HCT116 (cell line): ENCODE data around the gene FILIP1.

Experiments
- ATF3 ChIP-seq: IDR thresholded peaks from 2 replicates; pipeline ENCODE4 v1.6.1; 2012
- CTCF ChIP-seq, 3 experiments: fragments of 200-600 bp in 1 of 3; sonication (generic) in 1 of 3; IDR thresholded peaks in 2 of 3; conservative IDR thresholded peaks in 1 of 3; 2 replicates each; pipeline ENCODE4 v1.5.1; 2012 to 2017; ENCODE audit warnings: low read depth in 2 of 3, low read length in 2 of 3, antibody characterized with exemption in 1 of 3, borderline replicate concordance in 1 of 3, control low read depth in 1 of 3, mild to moderate bottlenecking in 1 of 3, mixed read lengths in 1 of 3, mixed run types in 1 of 3, moderate library complexity in 1 of 3; ENCODE audit not compliant: insufficient read depth in 1 of 3
- ELF1 ChIP-seq: IDR thresholded peaks from 2 replicates; pipeline ENCODE4 v1.6.1; 2012; ENCODE audit warnings: low read depth, borderline replicate concordance
- EZH2 ChIP-seq: fragments of 200-600 bp; sonication (generic); IDR thresholded peaks from 2 replicates; pipeline ENCODE4 v1.6.1; 2017; ENCODE audit warnings: antibody characterized with exemption, mixed run types
- EZH2phosphoT487 ChIP-seq: fragments of 200-600 bp; IDR thresholded peaks from 2 replicates; pipeline ENCODE4 v1.6.1; 2018; ENCODE audit warnings: antibody characterized with exemption, borderline replicate concordance
- FOSL1 ChIP-seq: IDR thresholded peaks from 2 replicates; pipeline ENCODE4 v1.6.1; 2012; ENCODE audit warnings: low read depth
- JUND ChIP-seq: IDR thresholded peaks from 2 replicates; pipeline ENCODE4 v1.6.1; 2012
- MAX ChIP-seq: IDR thresholded peaks from 2 replicates; pipeline ENCODE4 v1.6.1; 2012
- POLR2A ChIP-seq: IDR thresholded peaks from 2 replicates; pipeline ENCODE4 v1.7.0; 2011; ENCODE audit warnings: borderline replicate concordance; ENCODE audit not compliant: insufficient read depth, insufficient read length; ENCODE audit errors: extremely low read depth
- RAD21 ChIP-seq: IDR thresholded peaks from 2 replicates; pipeline ENCODE4 v1.6.1; 2012; ENCODE audit warnings: low read depth, mild to moderate bottlenecking
- REST ChIP-seq: IDR thresholded peaks from 2 replicates; pipeline ENCODE4 v1.6.1; 2012; ENCODE audit warnings: low read depth
- ZFX ChIP-seq: fragments of 450-650 bp; IDR thresholded peaks from 2 replicates; pipeline ENCODE4 v1.6.1; 2017
- ZNF274 ChIP-seq: fragments of 200-500 bp; sonication (Bioruptor generic); IDR thresholded peaks from 2 replicates; pipeline ENCODE4 v1.6.1; 2014; ENCODE audit warnings: mild to moderate bottlenecking, low read depth, low read length, inconsistent platforms

- TF ChIP-seq POLR2A (no peak), EZH2 (no peak), MAX (no peak), CTCF (IDR thresholded peaks at IDR 0.05 in 2 of 3, conservative IDR thresholded peaks at IDR 0.05 in 1 of 3; ENCODE audit: borderline replicate concordance in 1 of 3, insufficient read depth in 1 of 3, low read depth in 2 of 3, low read length in 2 of 3) (no peak), JUND (no peak), EZH2phosphoT487 (no peak), ELF1 (no peak), FOSL1 (no peak), RAD21 (no peak), ZNF274 (no peak), REST (no peak), ATF3 (no peak), ZFX (no peak)
These were observed 37.1 kb upstream of the FILIP1 start for GRCh38 chr6:75530696-75531095.
